IMR-90 (cell line): ENCODE results near the gene IL18R1. TPM values are rescaled to one million over a fixed set of nuclear protein-coding genes. Genes with fewer than 3 reads are reported as not detected.

Experiments
- ATAC-seq: fragments of 200-7000 bp; cut with Tn5 transposase; 2 replicates; pipeline ENCODE4 v1.9.1; 2020; ENCODE audit warnings: low read depth, mild to moderate bottlenecking, moderate library complexity
- BruUV-seq: library from RNA; stranded (reverse); fragments of 400-500 nt; replicated peaks from 2 replicates; lab custom pipeline; 2021; lab: Mats Ljungman, UMichigan
- CTCF ChIA-PET: fragments of 300-600 bp; formaldehyde crosslinking; extraction: SDS; loops from one replicate; lab custom pipeline; 2021; ENCODE audit warnings: antibody characterized with exemption; lab: Yijun Ruan, JAX
- POLR2A ChIA-PET: fragments of 300-600 bp; sonication (Branson Sonifier 250); formaldehyde crosslinking; loops from one replicate; lab custom pipeline; 2022; ENCODE audit warnings: antibody characterized with exemption; ENCODE audit not compliant: unreplicated experiment; lab: Charles Lee
- DNase-seq: peaks from one replicate; pipeline ENCODE4 v3.0.0; 2013
- H2AFZ ChIP-seq: replicated peaks from 2 replicates; pipeline ENCODE3; 2013; ENCODE audit warnings: low read length, mild to moderate bottlenecking; ENCODE audit not compliant: poor library complexity
- H2AK5ac ChIP-seq: 2 replicates; pipeline ENCODE4 v1.6.1; 2013; ENCODE audit warnings: low read depth, low read length, inconsistent platforms
- H2AK9ac ChIP-seq: replicated peaks from 2 replicates; pipeline ENCODE3; 2013; ENCODE audit warnings: mild to moderate bottlenecking, low read depth, low read length, moderate library complexity; ENCODE audit not compliant: poor library complexity
- H2BK120ac ChIP-seq: 2 replicates; pipeline ENCODE4 v1.6.1; 2013; ENCODE audit warnings: low read depth, low read length, inconsistent platforms
- H2BK15ac ChIP-seq: 3 replicates; pipeline ENCODE4 v1.6.1; 2013; ENCODE audit warnings: low read depth, low read length, inconsistent platforms
- H2BK20ac ChIP-seq: 2 replicates; pipeline ENCODE4 v1.6.1; 2013; ENCODE audit warnings: low read depth, mild to moderate bottlenecking, inconsistent platforms, low read length, moderate library complexity
- H2BK5ac ChIP-seq: 2 replicates; pipeline ENCODE4 v1.6.1; 2013; ENCODE audit warnings: mild to moderate bottlenecking, low read depth, low read length, inconsistent platforms; ENCODE audit not compliant: poor library complexity, severe bottlenecking
- H3K14ac ChIP-seq: replicated peaks from 2 replicates; pipeline ENCODE4 v1.6.1; 2013; ENCODE audit warnings: low read depth, low read length, inconsistent platforms
- H3K18ac ChIP-seq: 2 replicates; pipeline ENCODE4 v1.6.1; 2013; ENCODE audit warnings: low read depth, low read length, control low read depth
- H3K23ac ChIP-seq: 2 replicates; pipeline ENCODE4 v1.6.1; 2013; ENCODE audit warnings: low read depth, low read length, inconsistent platforms
- H3K27ac ChIP-seq: 2 replicates; pipeline ENCODE4 v1.5.1; 2013; ENCODE audit warnings: mild to moderate bottlenecking, control low read depth, low read length; ENCODE audit not compliant: insufficient read depth
- H3K27me3 ChIP-seq: 2 replicates; pipeline ENCODE4 v1.6.1; 2013; ENCODE audit warnings: low read length; ENCODE audit not compliant: control insufficient read depth, insufficient read depth
- H3K36me3 ChIP-seq: 2 replicates; pipeline ENCODE4 v1.6.1; 2013; ENCODE audit warnings: low read length, mixed read lengths; ENCODE audit not compliant: control insufficient read depth, insufficient read depth
- H3K4ac ChIP-seq: 2 replicates; pipeline ENCODE4 v1.6.1; 2013; ENCODE audit warnings: low read depth, low read length, inconsistent platforms
- H3K4me1 ChIP-seq: 2 replicates; pipeline ENCODE4 v1.6.1; 2013; ENCODE audit warnings: low read length, mixed read lengths; ENCODE audit not compliant: control insufficient read depth, insufficient read depth
- H3K4me2 ChIP-seq: 2 replicates; pipeline ENCODE4 v1.6.1; 2013; ENCODE audit warnings: low read depth, mild to moderate bottlenecking, control low read depth, low read length, moderate library complexity
- H3K4me3 ChIP-seq: 2 replicates; pipeline ENCODE4 v1.5.1; 2013; ENCODE audit warnings: low read depth, mild to moderate bottlenecking, control low read depth, low read length, moderate library complexity; ENCODE audit not compliant: insufficient read depth
- H3K56ac ChIP-seq: 2 replicates; pipeline ENCODE4 v1.6.1; 2013; ENCODE audit warnings: low read length, inconsistent platforms; ENCODE audit not compliant: insufficient read depth; ENCODE audit errors: extremely low read depth
- H3K79me1 ChIP-seq, 2 experiments: 2 replicates each; pipeline ENCODE4 v1.6.1; 2013; ENCODE audit warnings: low read length in 2 of 2, inconsistent platforms in 1 of 2, low read depth in 1 of 2
- H3K9ac ChIP-seq: 2 replicates; pipeline ENCODE4 v1.6.1; 2013; ENCODE audit warnings: low read depth, low read length, control low read depth
- H3K9me1 ChIP-seq: 2 replicates; pipeline ENCODE4 v1.6.1; 2013; ENCODE audit warnings: low read length, inconsistent platforms; ENCODE audit not compliant: insufficient read depth
- H3K9me3 ChIP-seq: 2 replicates; pipeline ENCODE4 v1.6.1; 2013; ENCODE audit warnings: low read length; ENCODE audit not compliant: control insufficient read depth, insufficient read depth
- H4K20me1 ChIP-seq: 2 replicates; pipeline ENCODE4 v1.6.1; 2013; ENCODE audit warnings: low read length, inconsistent platforms; ENCODE audit not compliant: insufficient read depth
- H4K5ac ChIP-seq: 2 replicates; pipeline ENCODE4 v1.6.1; 2013; ENCODE audit warnings: mild to moderate bottlenecking, low read depth, low read length, control low read depth
- H4K8ac ChIP-seq, 2 experiments: 2 replicates each; pipeline ENCODE4 v1.6.1; 2013; ENCODE audit warnings: low read depth in 2 of 2, low read length in 2 of 2, control low read depth in 1 of 2, inconsistent platforms in 1 of 2
- H4K91ac ChIP-seq: 2 replicates; pipeline ENCODE4 v1.6.1; 2013; ENCODE audit warnings: low read depth, low read length, inconsistent platforms; ENCODE audit not compliant: insufficient read depth
- BHLHE40 ChIP-seq: fragments of 150-350 bp; IDR thresholded peaks from 2 replicates; pipeline ENCODE4 v1.6.1; 2016; ENCODE audit warnings: mild to moderate bottlenecking, low read depth, low read length
- CEBPB ChIP-seq: IDR thresholded peaks from 2 replicates; pipeline ENCODE4 v1.6.1; 2012; ENCODE audit warnings: low read depth, low read length, improper control_type of control experiment
- CHD1 ChIP-seq: IDR thresholded peaks from 2 replicates; pipeline ENCODE4 v1.6.1; 2012; ENCODE audit warnings: low read depth, low read length, improper control_type of control experiment
- ELK1 ChIP-seq: fragments of 150-350 bp; IDR thresholded peaks from 2 replicates; pipeline ENCODE4 v1.6.1; 2016; ENCODE audit warnings: low read depth, mild to moderate bottlenecking, low read length, moderate library complexity, borderline replicate concordance
- FOS ChIP-seq: fragments of 150-350 bp; IDR thresholded peaks from 2 replicates; pipeline ENCODE4 v1.6.1; 2016; ENCODE audit warnings: low read depth, low read length
- MAFK ChIP-seq: IDR thresholded peaks from 2 replicates; pipeline ENCODE4 v1.6.1; 2012; ENCODE audit warnings: low read depth, low read length, improper control_type of control experiment
- MAZ ChIP-seq: IDR thresholded peaks from 2 replicates; pipeline ENCODE4 v1.6.1; 2012; ENCODE audit warnings: low read depth, mild to moderate bottlenecking, low read length, improper control_type of control experiment, moderate library complexity, borderline replicate concordance
- MXI1 ChIP-seq: IDR thresholded peaks from 2 replicates; pipeline ENCODE4 v1.6.1; 2012; ENCODE audit warnings: low read depth, mild to moderate bottlenecking, low read length, moderate library complexity, borderline replicate concordance
- NFE2L2 ChIP-seq: fragments of 150-350 bp; IDR thresholded peaks from 2 replicates; pipeline ENCODE4 v1.6.1; 2016; ENCODE audit warnings: low read depth, mild to moderate bottlenecking, low read length
- POLR2A ChIP-seq: IDR thresholded peaks from 2 replicates; pipeline ENCODE4 v1.6.1; 2012; ENCODE audit warnings: mild to moderate bottlenecking, low read depth, low read length
- RAD21 ChIP-seq: IDR thresholded peaks from 2 replicates; pipeline ENCODE4 v1.6.1; 2012; ENCODE audit warnings: low read length, improper control_type of control experiment
- RCOR1 ChIP-seq: IDR thresholded peaks from 2 replicates; pipeline ENCODE4 v1.6.1; 2012; ENCODE audit warnings: mild to moderate bottlenecking, low read length, improper control_type of control experiment; ENCODE audit not compliant: insufficient replicate concordance
- RFX5 ChIP-seq: IDR thresholded peaks from 2 replicates; pipeline ENCODE4 v1.8.0; 2012; ENCODE audit warnings: low read depth, mild to moderate bottlenecking, low read length, moderate library complexity
- SMC3 ChIP-seq: fragments of 150-350 bp; IDR thresholded peaks from 2 replicates; pipeline ENCODE4 v1.6.1; 2016; ENCODE audit warnings: low read depth, mild to moderate bottlenecking, antibody characterized with exemption, low read length, moderate library complexity
- USF2 ChIP-seq: fragments of 150-350 bp; IDR thresholded peaks from 2 replicates; pipeline ENCODE4 v1.6.1; 2017; ENCODE audit warnings: mild to moderate bottlenecking, antibody characterized with exemption, low read length, low read depth
- WGBS, 2 experiments: methylation state at CpG; one replicate each; pipeline versions ENCODE4 v1.1.5 to v1.1.7; 2013; ENCODE audit warnings: missing lambda C conversion rate in 2 of 2; ENCODE audit not compliant: insufficient read length in 1 of 2; ENCODE audit errors: extremely low coverage in 2 of 2; 5-methylcytosine and 5-hydroxymethylcytosine counted together
- dilution Hi-C: fragments of 300-500 bp; cut with HindIII; formaldehyde crosslinking; loops from one replicate; pipeline ENCODE4 v1.14.3; 2018; ENCODE audit warnings: low sequenced_read_pairs; ENCODE audit not compliant: unreplicated experiment
- in situ Hi-C: fragments of 300-500 bp; cut with MboI; formaldehyde crosslinking; loops from 3 replicates; pipeline ENCODE4 v1.14.3; 2019; ENCODE audit warnings: low sequenced_read_pairs, inconsistent platforms, mixed read lengths
- intact Hi-C: fragments of 100-400 bp; cut with micrococcal nuclease; formaldehyde crosslinking; loops from 2 replicates; pipeline ENCODE4 v1.10.0; 2022
- polyA plus RNA-seq, 3 experiments: library from polyadenylated mRNA; depleted of rRNA; stranded (reverse); fragments of >200 nt; gene quantifications; 2 replicates each; pipeline ENCODE4 v1.2.3, GENCODE V29; 2012; ENCODE audit warnings: low replicate concordance in 1 of 3
- total RNA-seq: library from RNA; depleted of rRNA; stranded (reverse); fragments of >200 nt; gene quantifications from 2 replicates; pipeline ENCODE4 v1.2.3, GENCODE V29; 2012

Gene IL18R1
- total and polyA plus RNA-seq, 2 of the 4 experiments (the other 2 are of a cell fraction) = 0.18 to 0.24 TPM

- H3K4me2 ChIP-seq = no peak overlapping the region
- ChIA-PET POLR2A (no interaction called here), CTCF (interaction anchor here (1.5 kb wide), 1 partner anchor 110 kb away, joined by 4 read pairs; no protein-coding TSS in a partner anchor)
- H3K18ac ChIP-seq = no peak overlapping the region
- H3K56ac ChIP-seq = no peak overlapping the region
- H3K27me3 ChIP-seq = peaks cover 15% of the 10 kb centered on the region
- no peak overlapping the region for H2BK15ac ChIP-seq
- H3K27ac ChIP-seq = no peak overlapping the region
- no peaks in the 10 kb centered on the region for H3K79me1 ChIP-seq
- no peak overlapping the region for H3K4me3 ChIP-seq
- H4K20me1 ChIP-seq = no peaks in the 10 kb centered on the region
- WGBS, 2 experiments = no CpG with 5 or more reads among the region's 1 CpG
- in situ Hi-C loops (loop anchor here (5.0 kb wide), 1 partner anchor 328 kb away; no protein-coding TSS in a partner anchor), dilution Hi-C loops (no loop called here), intact Hi-C loops (loop anchor here (10.0 kb wide), 2 partner anchors 185 to 465 kb away; no protein-coding TSS in a partner anchor)
- no peak overlapping the region for H3K14ac ChIP-seq
- TF ChIP-seq POLR2A (no peak), ELK1 (no peak), BHLHE40 (no peak), MAFK (no peak), RAD21 (no peak), FOS (no peak), RFX5 (no peak), RCOR1 (no peak), USF2 (no peak), CHD1 (no peak), CEBPB (no peak), MXI1 (no peak), SMC3 (no peak), MAZ (no peak), NFE2L2 (no peak)
- H2AK9ac ChIP-seq = no peak overlapping the region
- no peak overlapping the region for H2BK5ac ChIP-seq
- H2AFZ ChIP-seq = no peak overlapping the region
- no peak for DNase-seq
- no peak overlapping the region for H2AK5ac ChIP-seq
- no peak overlapping the region for H2BK120ac ChIP-seq
- ATAC-seq = no peak
- H3K9ac ChIP-seq = no peak overlapping the region
- H4K91ac ChIP-seq = no peak overlapping the region
- H3K4ac ChIP-seq = no peak overlapping the region
- H4K5ac ChIP-seq = no peak overlapping the region
- H3K9me1 ChIP-seq = no peaks in the 10 kb centered on the region
- peaks cover 2% of the 10 kb centered on the region; the same call in 1 of the 2 replicates for H3K4me1 ChIP-seq
- no peak overlapping the region for H3K23ac ChIP-seq
- H3K36me3 ChIP-seq = no peaks in the 10 kb centered on the region
- H2BK20ac ChIP-seq = no peak overlapping the region
- BruUV-seq = no TSS peak
- H3K9me3 ChIP-seq = no peaks in the 10 kb centered on the region
- H4K8ac ChIP-seq = no peak overlapping the region
Measured at GRCh38 chr2:102350137-102350793, 5.3 kb upstream of the IL18R1 start.
